GM23338 (cell line): ENCODE results near the gene COL4A3. TPM values are rescaled to one million over a fixed set of nuclear protein-coding genes. Genes with fewer than 3 reads are reported as not detected.

Experiments
- ATAC-seq: fragments of 200-7000 bp; cut with Tn5 transposase; 3 replicates; pipeline ENCODE4 v1.9.1; 2020
- DNase-seq: peaks from one replicate; pipeline ENCODE4 v3.0.0-alpha.2; 2015; ENCODE audit warnings: low spot score
- H2AFZ ChIP-seq: fragments of 200-600 bp; sonication (generic); 2 replicates; pipeline ENCODE4 v1.8.0; 2016; ENCODE audit warnings: antibody characterized with exemption, mild to moderate bottlenecking, moderate library complexity
- H3F3A ChIP-seq: fragments of 200-600 bp; sonication (generic); replicated peaks from 2 replicates; pipeline ENCODE4 v1.8.0; 2017; ENCODE audit warnings: antibody characterized with exemption, mixed run types, low read depth
- H3K27ac ChIP-seq: fragments of 200-600 bp; sonication (generic); 2 replicates; pipeline ENCODE4 v1.6.1; 2016; ENCODE audit warnings: low read depth
- H3K27me3 ChIP-seq: fragments of 200-600 bp; sonication (generic); 2 replicates; pipeline ENCODE4 v1.8.0; 2016; ENCODE audit warnings: mild to moderate bottlenecking, mixed run types, moderate library complexity; ENCODE audit not compliant: insufficient read depth
- H3K36me3 ChIP-seq: fragments of 200-600 bp; sonication (generic); 2 replicates; pipeline ENCODE4 v1.8.0; 2016; ENCODE audit warnings: mild to moderate bottlenecking; ENCODE audit not compliant: insufficient read depth
- H3K4me1 ChIP-seq: fragments of 200-600 bp; sonication (generic); 2 replicates; pipeline ENCODE4 v1.8.0; 2016; ENCODE audit warnings: mild to moderate bottlenecking, moderate library complexity; ENCODE audit not compliant: insufficient read depth
- H3K4me2 ChIP-seq: fragments of 200-600 bp; sonication (generic); 2 replicates; pipeline ENCODE4 v1.7.1; 2017; ENCODE audit warnings: mixed run types
- H3K4me3 ChIP-seq: fragments of 200-600 bp; sonication (generic); 2 replicates; pipeline ENCODE4 v1.6.1; 2016; ENCODE audit warnings: mixed run types
- H3K79me2 ChIP-seq: fragments of 200-600 bp; sonication (generic); replicated peaks from 2 replicates; pipeline ENCODE4 v1.8.0; 2017; ENCODE audit warnings: mild to moderate bottlenecking; ENCODE audit not compliant: insufficient read depth
- H3K9me2 ChIP-seq: fragments of 200-600 bp; sonication (generic); 2 replicates; pipeline ENCODE4 v1.8.0; 2017; ENCODE audit not compliant: insufficient read depth
- H4K20me1 ChIP-seq: fragments of 200-600 bp; sonication (generic); replicated peaks from 2 replicates; pipeline ENCODE4 v1.8.0; 2017; ENCODE audit warnings: mild to moderate bottlenecking; ENCODE audit not compliant: insufficient read depth
- H3K27ac Mint-ChIP-seq: 2 replicates; pipeline ENCODE4 v1.8.0; 2020; ENCODE audit warnings: inconsistent platforms, mild to moderate bottlenecking, moderate library complexity, mixed read lengths
- H3K27me3 Mint-ChIP-seq: 3 replicates; pipeline ENCODE4 v1.8.0; 2022; ENCODE audit warnings: low read depth, mild to moderate bottlenecking, moderate library complexity, mixed read lengths, inconsistent platforms; ENCODE audit not compliant: insufficient read depth, poor library complexity
- H3K36me3 Mint-ChIP-seq: 3 replicates; pipeline ENCODE4 v1.8.0; 2021; ENCODE audit warnings: low read depth, mild to moderate bottlenecking, inconsistent platforms, moderate library complexity, mixed read lengths
- H3K4me1 Mint-ChIP-seq: 3 replicates; pipeline ENCODE4 v1.8.0; 2020; ENCODE audit warnings: mild to moderate bottlenecking, inconsistent platforms, mixed read lengths
- H3K4me3 Mint-ChIP-seq: 3 replicates; pipeline ENCODE4 v1.8.0; 2021; ENCODE audit warnings: moderate library complexity, mild to moderate bottlenecking, inconsistent platforms, mixed read lengths
- H3K9me3 Mint-ChIP-seq: 3 replicates; pipeline ENCODE4 v1.8.0; 2020; ENCODE audit warnings: moderate library complexity, mild to moderate bottlenecking, inconsistent platforms, mixed read lengths
- EZH2phosphoT487 ChIP-seq: fragments of 200-600 bp; sonication (generic); IDR thresholded peaks from one replicate; pipeline ENCODE4 v1.8.1; 2018; ENCODE audit warnings: antibody characterized with exemption; ENCODE audit not compliant: unreplicated experiment
- REST ChIP-seq: IDR thresholded peaks from one replicate; pipeline ENCODE4 v1.6.1; 2018; ENCODE audit warnings: antibody characterized with exemption; ENCODE audit not compliant: unreplicated experiment
- ZNF462 ChIP-seq: fragments of 250-450 bp; sonication (Bioruptor Pico); IDR thresholded peaks from 2 replicates; pipeline ENCODE4 v1.5.0; 2020; ENCODE audit warnings: mild to moderate bottlenecking, moderate library complexity
- polyA plus RNA-seq: library from polyadenylated mRNA; unstranded; fragments of >200 nt; fragmentation: Nextera tagmentation; extraction: Ambion mirVana; gene quantifications from 2 replicates; pipeline ENCODE4 v1.2.1, GENCODE V29; 2016
- total RNA-seq: library from RNA; depleted of rRNA; stranded (reverse); fragments of >200 nt; shearing (Covaris generic); gene quantifications from 2 replicates; pipeline ENCODE4 v1.2.3, GENCODE V29; 2014

The COL4A3 gene
- total and polyA plus RNA-seq, 2 experiments from 2014 or later, result 1.1 to 3.5 TPM

GRCh38 chr2:227201771-227202170 lies 37.3 kb downstream of the COL4A3 start:
- H3K4me1 Mint-ChIP-seq, result peaks cover 6% of the 10 kb centered on the region

More at GRCh38 chr2:227201771-227202170, 37.3 kb downstream of the COL4A3 start:
- H3F3A ChIP-seq, result no peaks in the 10 kb centered on the region
- H2AFZ ChIP-seq, result no peak overlapping the region
- H3K4me2 ChIP-seq, result no peak overlapping the region
- H3K27me3 ChIP-seq, result peaks cover 6% of the 10 kb centered on the region; the same call in 1 of the 2 replicates
- H3K4me3 ChIP-seq, result no peak overlapping the region
- no peak overlapping the region for H3K27ac ChIP-seq
- H3K9me3 Mint-ChIP-seq, result no peaks in the 10 kb centered on the region
- H3K9me2 ChIP-seq, result no peaks in the 10 kb centered on the region
- TF ChIP-seq ZNF462 (CRISPR knock-in tag) (no peak), EZH2phosphoT487 (no peak), REST (no peak)
- no peaks in the 10 kb centered on the region for H3K36me3 Mint-ChIP-seq
- no peaks in the 10 kb centered on the region for H3K4me1 ChIP-seq
- H3K79me2 ChIP-seq, result no peaks in the 10 kb centered on the region
- ATAC-seq (no peak), DNase-seq (no peak)
- H3K36me3 ChIP-seq, result no peaks in the 10 kb centered on the region
- no peak overlapping the region for H3K27ac Mint-ChIP-seq
- H3K4me3 Mint-ChIP-seq, result no peak overlapping the region
- H4K20me1 ChIP-seq, result no peaks in the 10 kb centered on the region
- H3K27me3 Mint-ChIP-seq, result peaks cover 12% of the 10 kb centered on the region
